ENCODE data around the gene CAMTA1.

CAMTA1 gene

GRCh38 chr1:7430047-7430608 is 644.9 kb downstream of the CAMTA1 start:
- no peak for DNase-seq (ENCODE audit: low read depth, low spot score)

GRCh38 chr1:7430691-7431090 is 645.4 kb downstream of the CAMTA1 start:
- no peak for DNase-seq (ENCODE audit: low read depth, low spot score)

- DNase-seq (ENCODE audit: low read depth, low spot score), result no peak
Measured at GRCh38 chr1:7432102-7432899, 647.0 kb downstream of the CAMTA1 start.

- DNase-seq (ENCODE audit: low read depth, low spot score), result no peak
Measured at GRCh38 chr1:7432900-7433380, 647.7 kb downstream of the CAMTA1 start.

GRCh38 chr1:7434566-7434965 is 649.3 kb downstream of the CAMTA1 start:
- DNase-seq (ENCODE audit: low read depth, low spot score), result no peak

GRCh38 chr1:7435276-7436055 is 650.2 kb downstream of the CAMTA1 start:
- DNase-seq (ENCODE audit: low read depth, low spot score), result no peak

GRCh38 chr1:7436056-7437005 is 651.1 kb downstream of the CAMTA1 start:
- DNase-seq (ENCODE audit: low read depth, low spot score), result no peak

- no peak for DNase-seq (ENCODE audit: low read depth, low spot score)
Measured at GRCh38 chr1:7437036-7437435, 651.8 kb downstream of the CAMTA1 start.

- DNase-seq (ENCODE audit: low read depth, low spot score), result no peak
Measured at GRCh38 chr1:7437608-7438395, 652.5 kb downstream of the CAMTA1 start.

GRCh38 chr1:7438396-7438785 is 653.1 kb downstream of the CAMTA1 start:
- no peak for DNase-seq (ENCODE audit: low read depth, low spot score)

GRCh38 chr1:7438921-7439655 is 653.8 kb downstream of the CAMTA1 start:
- DNase-seq (ENCODE audit: low read depth, low spot score), result no peak

- DNase-seq (ENCODE audit: low read depth, low spot score), result no peak
Measured at GRCh38 chr1:7440154-7440553, 654.9 kb downstream of the CAMTA1 start.

GRCh38 chr1:7441143-7441841 is 656.0 kb downstream of the CAMTA1 start:
- DNase-seq (ENCODE audit: low read depth, low spot score), result no peak

GRCh38 chr1:7442036-7442435 is 656.8 kb downstream of the CAMTA1 start:
- DNase-seq (ENCODE audit: low read depth, low spot score), result no peak

GRCh38 chr1:7442918-7443317 is 657.7 kb downstream of the CAMTA1 start:
- DNase-seq (ENCODE audit: low read depth, low spot score), result no peak

GRCh38 chr1:7444363-7444762 is 659.1 kb downstream of the CAMTA1 start:
- no peak for DNase-seq (ENCODE audit: low read depth, low spot score)

GRCh38 chr1:7447093-7447492 is 661.8 kb downstream of the CAMTA1 start:
- DNase-seq (ENCODE audit: low read depth, low spot score), result no peak

GRCh38 chr1:7447736-7448135 is 662.5 kb downstream of the CAMTA1 start:
- DNase-seq (ENCODE audit: low read depth, low spot score), result no peak

- DNase-seq (ENCODE audit: low read depth, low spot score), result no peak
Measured at GRCh38 chr1:7448986-7449385, 663.7 kb downstream of the CAMTA1 start.

Data from smooth muscle cell of the brain vasculature (primary cell).